GM10847 (cell line): ENCODE measurements around the gene CFDP1.

Source experiments
- POLR2A ChIP-seq: IDR thresholded peaks from 2 replicates; pipeline ENCODE4 v1.6.1; 2011; ENCODE audit not compliant: insufficient read length; ENCODE audit errors: extremely low read depth

Gene CFDP1

GRCh38 chr16:75464122-75464918 is 31.0 kb upstream of the CFDP1 start, which contains the start of gene TMEM170A:
Gene TMEM170A, minus strand, starts transcription at chr16:75464689. Its CDS starts 89 bp downstream, at chr16:75464600.
- TF ChIP-seq POLR2A = peak; percentile 95

DNA sequence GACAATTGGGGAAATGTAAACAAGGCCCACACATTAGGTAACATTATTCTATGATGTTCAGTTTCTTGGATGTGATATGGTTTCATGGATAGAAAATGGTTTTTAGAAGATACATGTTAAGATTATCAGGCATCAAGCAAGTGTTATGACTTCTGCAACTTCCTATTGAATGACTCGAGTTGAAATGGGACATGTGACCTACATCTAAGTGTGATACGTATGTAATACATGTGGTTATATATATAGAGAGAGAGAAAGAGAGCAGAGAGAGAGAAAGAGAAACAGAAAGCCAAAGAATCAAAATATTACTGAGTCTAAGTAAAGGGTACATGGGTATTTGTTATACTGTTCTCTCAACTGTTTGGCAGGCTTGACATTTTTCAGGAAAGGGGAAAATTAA is 29.5 kb upstream of the CFDP1 start:
- no peak for TF ChIP-seq POLR2A

DNA sequence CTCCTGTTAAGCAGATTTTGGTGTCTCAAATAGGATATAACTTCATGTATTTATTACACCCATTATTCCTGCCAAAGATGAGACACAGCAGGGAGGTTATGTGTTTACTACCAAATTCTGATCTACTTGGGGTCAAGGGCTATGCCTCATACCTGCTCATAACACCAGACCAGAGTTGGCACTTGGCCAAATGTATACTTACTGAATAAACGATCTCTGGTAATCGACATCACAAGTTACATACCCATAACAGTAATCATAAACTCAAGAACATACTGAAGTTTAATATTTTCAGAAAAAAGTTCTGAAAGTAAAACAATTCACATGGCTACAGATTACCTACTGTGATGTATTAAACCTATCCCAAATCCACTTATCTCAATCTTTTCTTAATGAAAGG is 28.3 kb upstream of the CFDP1 start:
- TF ChIP-seq POLR2A = no peak

GRCh38 chr16:75460446-75460845 is 27.1 kb upstream of the CFDP1 start:
- no peak for TF ChIP-seq POLR2A

DNA sequence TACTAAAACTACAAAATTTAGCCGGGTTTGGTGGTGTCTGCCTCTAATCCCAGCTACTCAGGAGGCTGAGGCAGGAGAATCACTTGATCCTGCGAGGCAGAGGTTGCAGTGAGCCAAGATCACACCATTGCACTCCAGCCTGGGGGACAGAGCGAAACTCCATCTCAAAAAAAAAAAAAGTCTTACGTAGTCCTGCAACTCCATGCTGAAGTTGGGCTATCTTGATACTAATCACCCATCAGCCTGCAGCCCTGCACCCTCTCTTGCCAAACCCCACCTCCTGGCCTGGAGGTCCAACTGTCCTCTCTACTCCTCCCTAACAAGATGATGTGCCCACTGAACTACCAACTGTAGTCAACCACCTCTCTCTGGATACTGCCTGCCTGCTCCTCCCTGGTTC is 26.4 kb upstream of the CFDP1 start:
- TF ChIP-seq POLR2A = no peak

GRCh38 chr16:75458439-75458838 is 25.1 kb upstream of the CFDP1 start:
- TF ChIP-seq POLR2A = no peak

GRCh38 chr16:75458029-75458428 is 24.7 kb upstream of the CFDP1 start:
- no peak for TF ChIP-seq POLR2A

GRCh38 chr16:75457485-75458021 is 24.2 kb upstream of the CFDP1 start:
- TF ChIP-seq POLR2A = no peak

DNA sequence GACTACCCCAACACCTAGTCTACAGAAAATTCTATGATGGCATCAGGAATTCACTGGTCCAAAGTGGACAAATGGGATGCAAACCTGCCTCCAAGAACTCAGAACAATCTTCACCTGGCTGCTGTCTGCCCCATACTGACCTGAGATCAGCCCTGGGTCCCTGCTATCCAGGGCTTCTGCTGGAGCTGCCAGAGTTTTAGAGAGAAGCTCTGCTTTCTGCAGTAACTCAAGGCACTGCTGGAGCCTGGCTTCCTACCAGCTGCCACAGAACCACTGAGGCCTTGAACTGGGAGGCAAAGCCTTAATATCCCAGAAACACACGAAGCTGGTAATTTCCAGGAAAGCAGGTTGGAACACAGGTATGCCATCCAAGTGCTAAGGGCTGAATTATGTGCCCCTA is 23.7 kb upstream of the CFDP1 start:
- TF ChIP-seq POLR2A = no peak

DNA sequence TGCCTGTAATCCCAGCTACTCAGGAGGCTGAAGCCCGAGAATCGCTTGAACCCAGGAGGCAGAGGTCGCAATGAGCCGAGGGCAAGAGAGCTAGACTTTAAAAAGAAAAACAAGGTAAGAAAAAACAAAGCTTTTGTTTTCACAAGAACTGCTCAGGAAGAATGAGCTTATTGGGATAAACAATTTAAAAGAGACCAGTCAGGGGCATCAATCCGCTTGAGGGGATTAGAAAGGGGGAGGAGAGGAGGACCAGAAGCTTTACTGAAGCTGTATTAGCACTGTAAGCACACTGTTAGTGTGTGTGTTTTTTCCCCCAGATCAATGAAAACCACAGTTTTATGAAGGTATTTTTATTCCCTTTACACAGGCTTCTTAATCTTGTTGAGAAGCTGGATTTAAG is 22.4 kb upstream of the CFDP1 start:
- TF ChIP-seq POLR2A = no peak

- no peak for TF ChIP-seq POLR2A
Measured at GRCh38 chr16:75452464-75453190, 19.3 kb upstream of the CFDP1 start.

DNA sequence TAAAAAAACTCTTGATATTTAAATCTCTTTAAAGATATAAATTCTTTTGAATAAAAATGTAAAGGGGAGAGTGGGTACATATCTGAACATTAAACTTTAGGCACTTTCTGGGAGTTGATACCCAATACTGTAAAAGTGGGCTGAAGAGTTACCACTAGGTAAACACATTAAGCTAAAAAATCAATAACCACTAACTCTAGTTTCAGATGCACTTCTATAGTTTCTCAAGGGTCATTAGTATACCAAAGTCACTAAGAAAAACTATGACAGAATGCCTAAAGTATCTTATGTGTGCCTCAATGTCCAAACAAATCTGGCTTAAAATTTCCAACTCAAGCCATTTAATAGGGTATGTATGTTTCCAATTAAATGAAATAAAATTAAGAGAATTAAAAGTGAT is 13.1 kb upstream of the CFDP1 start:
- TF ChIP-seq POLR2A = no peak

GRCh38 chr16:75445298-75445697 is 12.0 kb upstream of the CFDP1 start:
- no peak for TF ChIP-seq POLR2A

DNA sequence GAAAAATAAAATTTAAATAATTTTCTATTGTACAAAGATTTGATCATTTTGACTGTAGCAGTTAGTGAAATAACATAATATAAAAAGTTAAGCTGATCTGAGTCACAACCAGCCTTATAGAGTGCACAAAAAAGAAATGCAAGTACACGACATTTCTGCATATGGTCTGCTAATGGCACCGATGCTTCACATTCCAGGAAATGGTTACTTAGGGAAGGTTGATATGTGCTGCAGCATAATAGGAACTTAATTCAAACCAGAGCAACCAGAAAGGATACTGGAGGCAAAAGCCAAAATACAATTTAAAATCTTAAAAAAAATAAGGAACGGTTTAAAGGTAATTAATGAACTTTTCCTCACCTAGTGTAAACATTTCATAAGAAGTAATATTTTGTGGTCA is 10.0 kb upstream of the CFDP1 start:
- no peak for TF ChIP-seq POLR2A

- TF ChIP-seq POLR2A = no peak
Measured at GRCh38 chr16:75433732-75434413, 570 bp upstream of the CFDP1 start.
